ENCODE results near the gene CHD1. TPM values are rescaled to one million over a fixed set of nuclear protein-coding genes. Genes with fewer than 3 reads are reported as not detected.

CHD1 gene
- total RNA-seq, 2 experiments from 2014 or later = 217 to 228 TPM

DNA sequence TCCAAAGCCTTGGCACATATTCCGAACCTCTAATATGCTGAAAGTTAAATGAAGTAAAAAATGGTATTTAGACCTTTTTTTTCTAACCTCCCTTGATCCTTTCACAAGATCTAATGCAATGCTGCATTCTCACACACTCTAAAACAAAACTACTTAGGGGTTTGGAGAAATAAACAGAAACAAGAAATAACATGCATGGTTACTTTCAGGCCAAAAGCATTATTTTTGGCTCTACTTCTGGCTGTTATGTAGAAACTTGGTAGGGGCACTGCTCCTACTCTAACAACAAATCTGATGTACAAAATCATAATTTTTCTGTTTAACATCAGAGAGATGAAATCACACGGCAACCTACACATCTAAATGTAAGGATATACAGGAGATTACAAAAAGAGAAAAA, 51.2 kb downstream of the CHD1 start:
- ATAC-seq (ENCODE audit: poor library complexity) = no peak
- TF ChIP-seq, protein P1, sequence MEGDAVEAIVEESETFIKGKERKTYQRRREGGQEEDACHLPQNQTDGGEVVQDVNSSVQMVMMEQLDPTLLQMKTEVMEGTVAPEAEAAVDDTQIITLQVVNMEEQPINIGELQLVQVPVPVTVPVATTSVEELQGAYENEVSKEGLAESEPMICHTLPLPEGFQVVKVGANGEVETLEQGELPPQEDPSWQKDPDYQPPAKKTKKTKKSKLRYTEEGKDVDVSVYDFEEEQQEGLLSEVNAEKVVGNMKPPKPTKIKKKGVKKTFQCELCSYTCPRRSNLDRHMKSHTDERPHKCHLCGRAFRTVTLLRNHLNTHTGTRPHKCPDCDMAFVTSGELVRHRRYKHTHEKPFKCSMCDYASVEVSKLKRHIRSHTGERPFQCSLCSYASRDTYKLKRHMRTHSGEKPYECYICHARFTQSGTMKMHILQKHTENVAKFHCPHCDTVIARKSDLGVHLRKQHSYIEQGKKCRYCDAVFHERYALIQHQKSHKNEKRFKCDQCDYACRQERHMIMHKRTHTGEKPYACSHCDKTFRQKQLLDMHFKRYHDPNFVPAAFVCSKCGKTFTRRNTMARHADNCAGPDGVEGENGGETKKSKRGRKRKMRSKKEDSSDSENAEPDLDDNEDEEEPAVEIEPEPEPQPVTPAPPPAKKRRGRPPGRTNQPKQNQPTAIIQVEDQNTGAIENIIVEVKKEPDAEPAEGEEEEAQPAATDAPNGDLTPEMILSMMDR (IDR thresholded peaks at IDR 0.05) = no peak
- Histone ChIP-seq H3K4me1 (ENCODE audit: insufficient read depth, low read length) (no peaks in the 10 kb centered on the region), H3K9me3 (ENCODE audit: control insufficient read depth in 1 of 2, insufficient read depth in 1 of 2, low read length in 2 of 2) (no peaks in the 10 kb centered on the region), H3K27ac (ENCODE audit: low read depth in 1 of 2, low read length in 2 of 2) (no peak overlapping the region), H3K27me3 (ENCODE audit: control insufficient read depth in 1 of 2, insufficient read depth in 2 of 2, low read length in 2 of 2) (no peaks in the 10 kb centered on the region), H3K4me3 (ENCODE audit: low read length) (no peak overlapping the region), H3K36me3 (ENCODE audit: insufficient read depth, low read length) (peaks cover 92% of the 10 kb centered on the region)
- intact Hi-C loops (cut with DNase I, micrococcal nuclease) = no loop called here
- CTCF ChIA-PET = no interaction called here
- Mint-ChIP-seq H3K4me3 (no peak overlapping the region), H3K27me3 (no peaks in the 10 kb centered on the region), H3K36me3 (ENCODE audit: low read depth) (peaks cover 89% of the 10 kb centered on the region), H3K27ac (no peak overlapping the region), H3K4me1 (ENCODE audit: low read depth) (peaks cover 26% of the 10 kb centered on the region), H3K9me3 (no peaks in the 10 kb centered on the region)
- DNase-seq = no peak
- POLR2A ChIA-PET = no interaction called here

DNA sequence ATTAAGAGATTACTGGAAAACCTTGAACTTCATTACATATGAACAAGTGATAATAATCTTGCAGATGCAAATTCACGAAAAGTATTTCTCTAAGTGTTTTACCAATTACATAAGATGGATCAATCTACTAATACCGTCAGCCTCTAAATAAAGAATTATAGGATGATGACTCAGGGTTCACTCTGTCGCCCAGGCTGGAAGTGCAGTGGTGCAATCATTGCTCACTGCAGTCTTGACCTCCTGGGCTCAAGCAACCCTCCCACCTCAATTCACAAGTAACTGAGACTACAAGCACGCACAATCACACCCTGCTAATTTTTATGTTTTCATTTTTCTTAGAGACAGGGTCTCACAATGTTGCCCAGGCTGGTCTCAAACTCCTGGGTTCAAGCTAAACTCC, 56.1 kb downstream of the CHD1 start:
- H3K4me3 Mint-ChIP-seq = no peak overlapping the region
- intact Hi-C loops (cut with DNase I, micrococcal nuclease) = no loop called here
- POLR2A ChIA-PET = no interaction called here
- Histone ChIP-seq H3K4me1 (ENCODE audit: insufficient read depth, low read length) (no peaks in the 10 kb centered on the region), H3K27ac (ENCODE audit: low read depth in 1 of 2, low read length in 2 of 2) (no peak overlapping the region), H3K27me3 (ENCODE audit: control insufficient read depth in 1 of 2, insufficient read depth in 2 of 2, low read length in 2 of 2) (no peaks in the 10 kb centered on the region), H3K36me3 (ENCODE audit: insufficient read depth, low read length) (peaks cover 87% of the 10 kb centered on the region), H3K9me3 (ENCODE audit: control insufficient read depth in 1 of 2, insufficient read depth in 1 of 2, low read length in 2 of 2) (no peaks in the 10 kb centered on the region), H3K4me3 (ENCODE audit: low read length) (no peak overlapping the region)
- TF ChIP-seq, protein P1 (IDR thresholded peaks at IDR 0.05) = no peak
- no peak overlapping the region for H3K27ac Mint-ChIP-seq
- CTCF ChIA-PET = interaction anchor here (0.6 kb wide), 1 partner anchor 9 kb away, joined by 3 read pairs; no protein-coding TSS in a partner anchor
- DNase-seq (no peak), ATAC-seq (ENCODE audit: poor library complexity) (no peak)
- H3K9me3 Mint-ChIP-seq = no peaks in the 10 kb centered on the region
- H3K36me3 Mint-ChIP-seq (ENCODE audit: low read depth) = peaks cover 90% of the 10 kb centered on the region
- no peaks in the 10 kb centered on the region for H3K27me3 Mint-ChIP-seq
- peaks cover 2% of the 10 kb centered on the region for H3K4me1 Mint-ChIP-seq (ENCODE audit: low read depth)

DNA sequence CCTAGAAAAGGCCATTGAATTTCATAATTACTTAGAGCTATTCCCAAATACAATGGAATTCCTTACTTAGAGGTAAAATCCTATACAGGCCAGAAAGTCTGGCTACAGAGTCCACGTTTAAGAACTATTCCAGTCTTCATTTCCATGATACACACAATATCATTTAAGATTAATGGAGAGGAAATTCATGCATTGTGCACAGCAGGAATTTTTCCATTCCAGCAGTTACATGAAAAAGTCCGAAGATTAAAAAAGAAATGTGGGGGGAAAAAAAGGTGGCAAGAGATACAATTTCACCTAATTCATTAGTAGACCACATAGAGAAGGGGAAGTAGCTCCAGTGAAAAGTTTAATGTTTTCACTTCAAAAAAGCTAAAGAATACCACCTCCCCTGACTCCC, 63.1 kb downstream of the CHD1 start:
- Mint-ChIP-seq H3K36me3 (ENCODE audit: low read depth) (peaks cover 93% of the 10 kb centered on the region), H3K27ac (no peak overlapping the region), H3K4me3 (no peak overlapping the region), H3K4me1 (ENCODE audit: low read depth) (no peaks in the 10 kb centered on the region), H3K9me3 (no peaks in the 10 kb centered on the region), H3K27me3 (no peaks in the 10 kb centered on the region)
- DNase-seq = no peak
- no peak for ATAC-seq (ENCODE audit: poor library complexity)
- H3K9me3 ChIP-seq (ENCODE audit: control insufficient read depth in 1 of 2, insufficient read depth in 1 of 2, low read length in 2 of 2) = no peaks in the 10 kb centered on the region
- intact Hi-C loops (cut with DNase I, micrococcal nuclease) = loop anchor here in 1 of 2 experiments (5.0 kb wide), 1 partner anchor 37 kb away; no protein-coding TSS in a partner anchor
- CTCF ChIA-PET = no interaction called here
- H3K4me3 ChIP-seq (ENCODE audit: low read length) = no peak overlapping the region
- H3K36me3 ChIP-seq (ENCODE audit: insufficient read depth, low read length) = peaks cover 88% of the 10 kb centered on the region
- H3K27ac ChIP-seq (ENCODE audit: low read depth in 1 of 2, low read length in 2 of 2) = no peak overlapping the region
- TF ChIP-seq, protein P1 (IDR thresholded peaks at IDR 0.05) = no peak
- H3K27me3 ChIP-seq (ENCODE audit: control insufficient read depth in 1 of 2, insufficient read depth in 2 of 2, low read length in 2 of 2) = no peaks in the 10 kb centered on the region
- H3K4me1 ChIP-seq (ENCODE audit: insufficient read depth, low read length) = no peaks in the 10 kb centered on the region
- POLR2A ChIA-PET = no interaction called here

Data from CD4-positive, alpha-beta T cell (primary cell).